ENCODE measurements around the gene ANKLE1.

Gene ANKLE1

GRCh38 chr19:17305216-17305516, 23.5 kb downstream of the ANKLE1 start:
- no peak for DNase-seq (ENCODE audit: extremely low read depth in 1 of 2, low read depth in 1 of 2)

GRCh38 chr19:17305517-17306284, 24.0 kb downstream of the ANKLE1 start, which contains the start of gene MRPL34:
Gene MRPL34 (plus strand): TSS chr19:17305872. CDS start chr19:17305893, 21 bp downstream.
- peak; percentile 84 to 86 for DNase-seq (ENCODE audit: extremely low read depth in 1 of 2, low read depth in 1 of 2)

DNA sequence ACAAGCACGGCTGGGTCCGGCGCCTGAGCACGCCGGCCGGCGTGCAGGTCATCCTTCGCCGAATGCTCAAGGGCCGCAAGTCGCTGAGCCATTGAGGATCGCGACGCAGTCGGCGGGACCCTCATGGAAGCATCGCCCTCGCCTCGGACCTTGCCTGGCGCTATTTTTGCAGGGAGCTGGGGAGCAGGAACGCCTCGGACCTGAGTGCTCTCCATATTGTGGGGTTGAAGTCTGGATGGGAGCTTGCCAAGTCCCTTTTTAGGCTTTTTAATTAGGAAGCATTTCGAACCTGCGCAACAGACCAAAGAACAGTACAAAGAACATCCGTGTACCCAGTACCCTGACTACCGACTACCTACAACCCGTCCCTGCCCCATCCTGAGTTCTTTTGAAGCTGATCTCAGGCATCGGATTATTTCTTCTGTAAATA, 24.6 kb downstream of the ANKLE1 start:
- DNase-seq (ENCODE audit: extremely low read depth in 1 of 2, low read depth in 1 of 2) = no peak

DNA sequence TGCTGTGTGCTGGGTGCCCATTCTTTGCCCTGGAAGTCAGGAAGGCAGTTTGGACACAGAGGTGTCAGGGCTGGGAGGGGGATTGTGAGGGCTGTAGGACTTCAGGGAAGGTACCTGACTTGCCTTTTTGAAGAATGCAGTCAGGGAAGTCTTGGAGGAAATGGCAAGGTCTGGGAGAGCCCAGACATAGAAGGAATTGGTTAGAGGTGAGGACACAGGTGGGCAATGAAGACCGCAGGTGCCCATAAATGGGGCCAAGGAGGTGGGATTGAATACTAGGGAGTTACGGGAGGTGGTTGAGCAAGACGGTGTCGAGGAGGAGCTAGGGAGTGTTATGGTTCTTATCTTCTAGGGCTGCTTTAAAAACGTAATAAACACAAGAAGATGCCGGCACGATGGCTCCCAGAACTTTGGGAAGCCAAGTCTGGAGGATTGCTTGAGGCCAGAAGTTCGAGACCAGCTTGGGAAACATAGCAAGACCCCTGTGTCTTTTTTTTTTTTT, 26.2 kb downstream of the ANKLE1 start:
- DNase-seq (ENCODE audit: extremely low read depth in 1 of 2, low read depth in 1 of 2) = no peak

DNA sequence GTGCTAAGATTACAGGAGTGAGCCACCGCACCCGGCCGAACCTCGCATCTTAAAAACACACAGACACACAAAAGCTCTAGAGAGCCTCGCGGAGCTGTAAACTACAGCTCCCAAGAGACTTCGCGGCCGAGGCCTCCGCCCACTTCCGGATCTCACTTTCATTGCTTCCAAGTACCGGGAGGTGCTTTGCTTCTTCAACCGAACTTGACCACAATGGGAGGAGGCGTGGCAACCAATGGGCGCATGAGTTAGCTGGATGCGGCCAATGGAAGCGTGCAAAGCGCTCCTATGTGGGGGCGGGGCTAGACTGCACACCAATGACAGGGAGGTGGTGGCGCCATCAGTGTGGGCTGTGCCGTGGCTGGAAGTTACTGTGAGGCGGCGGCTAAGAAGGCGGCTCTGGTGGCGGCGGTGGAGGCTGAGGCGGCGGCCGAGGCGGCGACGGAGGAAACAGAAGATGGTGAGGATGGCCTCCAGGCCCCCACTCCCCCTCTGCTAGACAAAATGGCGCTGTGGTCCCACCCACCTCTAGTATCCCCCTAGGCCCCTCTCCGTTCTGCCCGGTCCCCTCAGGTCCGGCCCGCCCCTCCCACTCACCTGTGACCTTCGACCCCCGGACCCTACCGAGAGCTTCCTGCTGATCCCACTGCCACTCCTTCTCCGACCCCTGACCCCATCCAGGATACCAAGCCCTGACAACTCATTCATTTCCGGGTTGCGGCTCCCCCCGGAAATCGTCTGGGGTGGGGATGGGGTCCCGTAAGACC, 27.7 kb downstream of the ANKLE1 start, which contains the start of gene DDA1:
Gene DDA1 (plus strand): TSS at position 366 of the 767 bp plus-strand sequence. CDS start 92 bp downstream, at position 458.
- peak; percentile 95 to 98 for DNase-seq (ENCODE audit: extremely low read depth in 1 of 2, low read depth in 1 of 2)

DNA sequence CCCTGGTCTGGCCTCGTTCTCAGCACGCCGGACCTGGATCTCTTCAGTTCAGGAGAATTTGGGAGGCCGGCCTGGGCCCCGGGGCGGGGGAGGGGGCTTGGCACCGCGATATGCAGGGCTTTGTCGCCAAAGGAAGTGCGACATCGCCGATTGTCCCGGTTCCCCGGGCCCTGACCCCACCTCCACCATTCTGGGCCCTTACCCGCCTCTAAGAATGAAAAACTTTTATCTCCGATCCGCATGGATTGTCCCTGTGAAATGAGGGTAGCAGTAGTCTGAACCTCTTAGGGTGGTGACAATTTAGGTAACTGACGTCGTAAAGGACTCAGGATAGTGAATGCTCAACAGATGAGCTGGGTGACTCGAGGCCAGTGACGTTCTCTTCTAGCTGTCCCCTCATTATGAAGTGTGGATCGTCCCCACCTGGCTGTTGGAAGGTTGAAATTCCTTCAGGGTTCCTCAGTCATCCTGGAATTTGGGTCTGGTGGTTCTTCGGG, 28.3 kb downstream of the ANKLE1 start:
- DNase-seq (ENCODE audit: extremely low read depth in 1 of 2, low read depth in 1 of 2) = no peak

DNA sequence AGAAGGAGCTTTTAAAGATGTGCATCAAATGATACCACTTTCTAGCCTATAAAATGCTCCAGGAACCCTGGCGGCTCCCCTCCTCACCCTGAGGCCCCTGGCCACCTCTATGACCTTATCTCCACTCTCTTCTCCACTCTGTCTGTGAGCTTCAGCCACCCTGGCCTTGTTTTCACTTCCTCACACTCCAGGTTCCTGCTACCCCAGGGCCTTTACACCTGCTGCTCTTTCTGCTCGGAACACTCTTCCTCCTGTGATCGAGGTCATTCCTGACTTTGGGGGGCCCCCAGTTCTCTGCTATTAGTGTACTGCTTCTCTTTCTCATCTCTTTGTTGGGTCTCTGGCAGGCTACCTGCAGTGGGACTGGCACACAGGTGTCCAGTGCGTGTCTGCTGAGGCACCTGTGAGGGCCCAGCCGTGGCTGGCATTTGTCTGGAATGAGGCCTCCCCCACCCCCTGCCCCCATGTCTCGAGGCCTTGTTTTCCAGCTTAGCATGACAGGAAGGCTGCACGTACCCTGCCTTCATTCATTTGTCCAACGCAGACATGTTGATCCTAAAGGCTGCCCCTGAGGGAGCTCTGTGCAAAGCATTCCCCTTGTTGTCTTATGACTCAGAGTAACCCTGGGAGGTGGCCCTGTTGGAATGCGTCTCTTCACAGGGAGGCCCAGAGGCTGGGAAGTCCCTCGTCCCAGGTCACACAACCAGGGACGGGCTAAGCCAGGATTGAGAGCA, 29.9 kb downstream of the ANKLE1 start:
- no peak for DNase-seq (ENCODE audit: extremely low read depth in 1 of 2, low read depth in 1 of 2)

DNA sequence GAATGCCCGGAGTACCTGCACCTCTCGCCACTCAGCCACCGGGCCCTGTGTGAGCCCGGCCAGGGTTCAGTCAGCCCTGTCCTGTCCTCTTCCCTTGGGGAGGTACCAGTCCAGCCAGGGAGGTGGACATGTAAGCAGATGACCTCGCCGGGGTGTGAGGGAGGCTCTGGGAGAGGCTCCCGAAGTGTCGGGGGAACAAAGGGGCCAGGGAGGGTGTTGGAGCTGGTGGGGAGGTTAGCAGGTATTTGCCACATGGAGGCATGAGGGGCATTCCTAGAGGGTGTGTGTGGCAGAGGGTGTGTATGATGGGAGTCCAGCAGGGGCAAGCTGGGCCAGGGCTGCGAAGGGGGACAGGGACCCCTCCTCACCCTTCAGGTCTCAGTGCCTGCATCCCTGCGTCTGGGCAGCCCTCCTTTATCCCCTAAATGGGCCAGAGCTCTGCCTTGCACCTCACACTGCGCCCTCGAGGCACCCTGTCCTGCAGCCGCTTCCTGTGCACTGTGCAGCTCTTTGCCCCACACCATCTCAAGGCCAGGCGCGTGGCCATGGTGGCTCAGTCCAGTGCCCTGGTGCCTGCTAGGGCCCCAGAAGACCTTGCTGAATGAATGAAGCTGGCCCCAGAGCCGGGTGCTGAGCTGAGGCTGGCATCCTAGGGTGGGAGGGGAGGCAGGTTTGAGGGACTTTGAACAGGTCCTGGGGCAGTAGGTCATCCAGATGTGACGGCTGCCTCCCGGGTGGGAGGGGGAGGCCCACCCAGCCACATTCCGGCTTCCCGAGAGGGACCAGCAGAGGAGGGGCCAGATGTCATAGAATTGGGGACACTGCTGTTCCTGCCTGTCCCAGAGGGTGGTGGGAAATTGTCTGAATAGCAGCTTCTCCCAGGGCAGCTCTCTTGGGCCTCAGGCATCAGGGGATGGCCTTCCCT, 30.8 kb downstream of the ANKLE1 start:
- no peak for DNase-seq (ENCODE audit: extremely low read depth in 1 of 2, low read depth in 1 of 2)

DNA sequence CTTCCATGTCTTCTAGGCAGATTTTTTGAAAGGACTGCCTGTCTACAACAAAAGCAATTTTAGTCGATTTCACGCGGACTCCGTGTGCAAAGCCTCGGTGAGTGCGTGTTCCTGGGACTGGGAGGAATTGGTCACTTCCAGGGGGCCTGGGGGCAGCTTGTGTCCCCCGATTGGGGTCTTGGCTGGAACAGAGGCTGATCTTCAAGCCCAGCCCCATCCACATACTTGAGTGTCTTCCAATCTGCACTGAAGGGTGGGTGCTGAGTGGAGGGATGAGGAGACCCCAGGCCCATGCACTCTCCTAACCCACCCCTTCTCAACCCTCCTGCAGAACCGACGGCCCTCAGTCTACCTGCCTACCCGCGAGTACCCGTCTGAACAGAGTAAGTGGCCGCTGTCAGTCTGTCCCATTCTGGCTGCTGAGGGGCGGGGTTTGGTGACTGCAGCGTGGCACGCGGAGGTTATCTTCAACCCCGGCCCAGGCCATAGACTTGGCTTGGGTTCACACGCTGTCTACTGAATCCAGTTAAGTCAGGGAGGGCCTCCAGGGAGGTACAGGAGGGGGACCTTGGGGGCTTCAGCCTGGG, 32.4 kb downstream of the ANKLE1 start:
- no peak for DNase-seq (ENCODE audit: extremely low read depth in 1 of 2, low read depth in 1 of 2)

DNA sequence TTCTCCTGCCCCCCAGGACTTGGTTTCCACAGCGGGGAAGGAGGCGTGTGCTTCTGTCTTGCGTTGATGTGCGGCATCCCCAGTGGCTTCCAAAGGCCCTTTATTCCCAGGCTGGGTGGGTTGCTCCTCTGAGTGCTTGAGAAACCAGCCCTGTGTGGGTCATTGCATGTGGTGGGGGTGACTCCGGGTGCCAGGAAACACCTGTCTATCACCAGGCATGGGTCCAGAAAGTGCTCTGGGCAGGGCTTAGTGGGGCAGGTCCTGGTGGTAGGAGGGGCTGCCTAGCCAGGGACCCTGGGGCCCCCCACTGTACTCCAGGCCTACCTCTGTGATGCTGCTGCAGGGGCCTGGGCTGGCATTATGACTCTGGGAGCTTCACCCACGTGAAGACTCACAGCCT, 37.3 kb downstream of the ANKLE1 start:
- no peak for DNase-seq (ENCODE audit: extremely low read depth in 1 of 2, low read depth in 1 of 2)

- DNase-seq (ENCODE audit: extremely low read depth in 1 of 2, low read depth in 1 of 2) = no peak
These were observed 38.0 kb downstream of the ANKLE1 start for GRCh38 chr19:17319473-17320238.

DNA sequence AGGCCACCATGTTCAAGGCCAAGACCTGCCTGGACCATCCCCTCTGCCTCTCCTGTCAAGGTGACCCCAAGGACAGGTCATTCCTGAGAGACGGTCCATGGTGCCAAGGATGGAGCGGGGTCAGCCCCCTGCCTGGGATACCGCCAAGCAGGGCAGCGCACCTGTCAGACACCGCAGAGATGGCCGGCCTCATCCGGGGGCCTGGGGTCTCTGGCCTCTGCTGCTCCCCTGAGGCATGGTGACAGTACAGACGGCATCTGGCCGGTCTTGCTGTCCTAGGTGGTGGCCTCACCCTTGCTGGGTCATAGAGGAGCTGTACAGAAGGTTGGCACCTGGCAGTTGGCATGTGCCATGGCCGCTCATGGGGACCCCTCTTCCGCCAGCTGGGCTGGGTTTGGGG, 38.7 kb downstream of the ANKLE1 start:
- DNase-seq (ENCODE audit: extremely low read depth in 1 of 2, low read depth in 1 of 2) = no peak

GRCh38 chr19:17321655-17322489, 40.2 kb downstream of the ANKLE1 start:
- DNase-seq (ENCODE audit: extremely low read depth in 1 of 2, low read depth in 1 of 2) = no peak

DNA sequence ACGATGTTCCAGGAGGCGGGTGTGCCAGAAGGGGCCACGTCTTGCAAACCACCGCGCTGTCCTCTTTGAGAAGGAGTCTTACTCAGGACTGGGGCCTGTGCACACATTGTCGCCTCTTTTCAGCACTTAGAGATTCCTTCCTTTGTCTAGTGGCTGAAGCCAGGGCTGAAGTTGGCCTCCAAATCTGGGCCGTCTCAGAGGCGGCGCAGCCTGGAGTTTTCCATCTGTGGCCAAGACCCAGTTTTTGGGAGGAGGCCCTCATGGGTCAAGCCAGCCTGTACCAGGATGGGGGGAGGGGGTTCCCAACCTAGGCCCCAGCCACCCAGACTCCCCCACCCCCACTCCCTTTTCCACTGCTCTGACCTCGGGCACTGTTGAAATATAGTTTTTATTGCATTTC, 41.2 kb downstream of the ANKLE1 start:
- DNase-seq (ENCODE audit: extremely low read depth in 1 of 2, low read depth in 1 of 2) = no peak

DNA sequence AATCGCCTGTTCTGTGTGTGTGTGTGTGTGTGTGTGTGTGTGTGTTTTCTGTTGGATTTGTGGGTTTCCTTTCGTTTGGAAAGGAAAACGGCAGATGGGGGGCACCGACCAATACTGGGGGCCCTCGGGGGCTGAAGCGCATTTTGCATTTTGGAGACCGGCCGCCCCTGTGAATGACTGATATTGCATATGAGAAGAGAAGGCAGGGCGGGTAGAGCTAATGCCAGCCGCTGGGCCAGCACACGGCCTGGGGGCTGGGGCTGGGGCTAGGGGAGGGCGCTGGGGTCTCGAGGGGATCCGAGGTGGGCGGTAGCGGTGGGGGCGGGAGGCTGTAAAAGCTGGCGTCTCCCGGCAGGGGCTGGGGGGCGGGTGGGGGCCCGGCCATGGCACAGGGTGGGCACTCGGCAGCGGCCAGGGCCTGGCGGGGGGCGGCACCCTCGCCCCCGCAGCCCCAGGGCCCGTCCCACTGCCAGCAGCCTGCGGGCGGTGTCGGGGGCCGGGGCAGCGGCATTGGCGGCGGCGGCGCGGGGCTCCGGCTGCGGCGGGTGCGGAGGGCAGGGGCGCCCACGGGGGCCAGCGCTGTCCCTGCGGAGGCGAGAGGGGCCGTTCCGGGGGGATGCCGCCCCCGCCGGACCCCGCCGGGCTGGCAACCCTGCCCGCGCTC, 41.7 kb downstream of the ANKLE1 start:
- DNase-seq (ENCODE audit: extremely low read depth in 1 of 2, low read depth in 1 of 2) = no peak

- no peak for DNase-seq (ENCODE audit: extremely low read depth in 1 of 2, low read depth in 1 of 2)
These were observed 42.2 kb downstream of the ANKLE1 start for GRCh38 chr19:17323964-17324332.

DNA sequence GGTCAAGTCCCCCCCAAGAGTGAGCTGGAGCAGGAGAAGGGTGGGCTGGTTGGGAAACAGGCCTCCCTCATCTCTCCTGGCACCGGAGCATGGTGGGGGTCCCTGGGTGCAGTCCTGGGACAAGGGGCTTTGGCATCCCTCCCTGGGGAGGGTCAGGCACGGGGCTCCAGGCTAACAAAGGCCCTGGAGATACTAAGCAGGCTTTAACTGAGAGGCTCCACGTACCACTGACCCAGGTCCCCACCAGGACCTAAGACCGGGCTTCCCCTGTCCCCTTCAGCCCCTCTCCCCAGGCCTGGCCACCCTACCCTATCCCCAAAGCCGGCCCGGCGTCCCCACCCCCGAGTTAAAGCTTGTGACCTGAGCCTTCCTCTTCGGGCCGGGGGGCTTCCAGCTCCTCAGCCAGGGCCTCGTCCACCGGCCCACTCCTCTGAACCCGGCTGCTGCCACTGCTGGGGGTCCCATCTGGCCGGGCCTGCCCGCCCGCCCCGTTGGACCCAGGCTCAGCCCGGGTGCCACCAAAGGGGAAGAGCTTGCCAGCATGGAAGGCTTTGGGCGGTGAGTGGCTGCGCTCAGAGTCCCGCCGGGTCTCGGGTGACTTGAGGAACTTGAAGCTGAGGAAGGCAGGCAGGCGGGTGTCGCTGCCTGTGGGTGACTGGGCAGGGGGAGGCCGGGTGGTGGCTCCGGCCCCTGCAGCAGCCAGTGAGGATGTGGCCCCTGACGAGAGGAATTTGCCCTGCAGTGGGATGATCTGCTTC, 42.8 kb downstream of the ANKLE1 start:
- DNase-seq (ENCODE audit: extremely low read depth in 1 of 2, low read depth in 1 of 2) = no peak

Measured in activated CD8-positive, alpha-beta memory T cell treated with anti-CD3 and anti-CD28 coated beads for 1 hour (primary cell).